GM21723 (cell line): ENCODE data around the gene PLEKHG2.

Source experiments
- ATAC-seq: cut with Tn5 transposase; IDR thresholded peaks from one replicate; pipeline ENCODE4 v1.9.1; 2021; ENCODE audit warnings: mild to moderate bottlenecking, moderate library complexity; ENCODE audit not compliant: unreplicated experiment

PLEKHG2 gene

DNA sequence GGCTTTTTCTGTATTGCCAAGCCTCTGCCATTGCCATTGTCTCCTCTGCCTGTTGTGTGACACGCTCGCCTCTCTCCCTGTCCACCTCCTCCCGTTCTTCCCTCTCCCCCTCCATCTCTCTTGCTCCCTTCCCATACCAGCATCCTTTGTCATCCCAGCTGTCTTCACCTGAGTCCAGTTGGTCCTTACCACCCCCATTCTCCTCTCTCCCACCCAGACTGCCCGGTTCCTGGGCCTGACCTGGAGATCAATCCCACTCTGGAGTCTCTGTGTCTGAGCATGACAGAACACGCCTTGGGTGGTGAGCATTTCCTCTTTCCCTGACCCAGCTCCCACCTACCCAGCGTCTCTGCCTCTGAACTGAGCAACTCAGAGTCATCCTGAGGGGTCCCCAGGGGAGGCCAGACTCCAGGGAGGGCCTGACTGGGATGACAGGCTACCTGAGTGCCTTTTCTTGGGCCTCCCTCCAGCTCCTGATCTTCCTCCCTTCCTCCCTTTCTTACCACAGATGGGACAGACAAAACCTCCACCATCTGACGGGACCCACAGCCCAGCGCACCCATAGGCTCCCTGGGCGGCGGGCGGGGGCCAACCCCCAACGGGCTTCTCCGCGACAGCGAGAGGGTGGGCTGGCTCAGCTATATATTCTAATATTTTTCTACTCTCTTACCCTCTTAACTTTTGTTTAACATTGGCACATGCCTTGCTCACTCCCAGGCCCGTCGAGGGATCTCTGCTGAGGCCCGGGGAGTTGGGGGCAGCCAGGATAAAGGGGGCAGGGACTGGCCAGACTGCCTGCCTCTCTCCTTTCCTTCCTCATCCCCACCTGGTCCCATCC, 29.3 kb upstream of the PLEKHG2 start:
- ATAC-seq, result no peak

DNA sequence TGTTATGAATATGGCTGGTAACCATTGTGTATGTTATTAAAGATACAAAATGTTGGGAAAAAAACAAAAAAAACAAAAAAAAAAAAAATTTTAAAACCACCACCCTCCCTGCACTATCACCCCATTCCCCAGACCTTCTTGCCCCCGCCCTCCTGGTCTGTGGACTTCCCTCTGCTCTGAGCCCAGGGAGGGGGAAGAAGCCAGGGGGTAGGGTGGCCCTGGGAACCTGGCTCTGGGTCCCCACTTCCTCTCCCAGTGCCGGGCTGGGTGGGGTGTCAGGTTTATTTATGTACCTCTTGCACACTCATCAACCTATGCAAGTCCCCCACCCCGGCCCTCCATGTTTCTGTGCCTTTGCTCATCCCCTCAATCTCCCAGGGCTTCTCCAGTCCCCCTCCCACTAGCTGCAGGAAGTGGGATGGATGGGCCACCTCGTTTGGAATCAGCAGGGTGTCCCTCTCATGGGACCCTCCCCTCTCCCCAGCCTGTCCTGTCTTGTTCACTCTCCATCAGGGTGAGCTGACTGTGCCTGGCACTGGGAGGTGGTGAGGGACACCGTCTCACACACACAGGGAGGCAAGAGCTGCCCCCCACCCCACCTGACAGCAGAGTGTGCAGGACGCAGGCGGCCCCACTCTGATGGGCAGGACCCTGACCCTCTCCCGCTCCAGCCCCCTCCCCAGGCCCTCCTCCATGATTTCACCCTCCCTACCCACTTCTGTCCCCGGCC, 27.5 kb upstream of the PLEKHG2 start:
- ATAC-seq, result no peak

DNA sequence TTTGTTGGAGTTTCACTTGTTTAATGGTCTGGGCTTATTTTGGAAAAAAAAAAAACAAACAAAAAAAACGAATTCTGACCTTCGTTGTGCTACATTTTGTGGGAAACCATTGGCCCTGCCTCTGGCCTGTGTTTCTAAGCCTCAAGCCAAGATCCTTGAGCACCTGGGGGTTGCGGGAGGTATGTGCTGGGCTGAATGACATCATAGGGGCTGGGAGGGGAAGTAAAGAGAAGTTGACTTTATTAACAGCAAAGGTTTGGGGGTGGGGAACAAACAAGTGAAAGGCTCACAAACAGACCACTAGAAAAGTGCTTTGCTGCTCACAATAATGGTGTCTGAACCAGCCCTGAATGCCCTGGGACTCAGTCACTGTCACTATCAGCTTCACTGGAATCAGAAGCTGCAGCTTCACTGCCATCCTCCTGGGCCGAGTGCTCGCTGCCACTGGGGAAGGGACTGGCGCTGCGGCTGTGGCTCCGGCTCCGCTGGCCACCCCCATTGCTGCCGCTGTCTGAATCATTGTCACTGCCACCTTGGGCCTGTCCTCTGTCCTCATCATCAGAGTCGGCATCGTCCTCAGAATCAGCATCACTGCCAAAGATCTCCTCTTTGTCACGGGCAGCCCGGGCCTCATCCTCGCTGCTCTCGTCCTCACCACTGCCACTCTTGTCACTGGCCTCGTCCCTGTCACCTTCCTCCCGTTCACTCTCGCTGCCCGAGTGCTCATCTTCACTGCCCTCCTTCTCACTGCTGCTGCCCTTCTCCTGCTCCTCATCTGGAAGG, 26.6 kb upstream of the PLEKHG2 start:
- ATAC-seq, result no peak

DNA sequence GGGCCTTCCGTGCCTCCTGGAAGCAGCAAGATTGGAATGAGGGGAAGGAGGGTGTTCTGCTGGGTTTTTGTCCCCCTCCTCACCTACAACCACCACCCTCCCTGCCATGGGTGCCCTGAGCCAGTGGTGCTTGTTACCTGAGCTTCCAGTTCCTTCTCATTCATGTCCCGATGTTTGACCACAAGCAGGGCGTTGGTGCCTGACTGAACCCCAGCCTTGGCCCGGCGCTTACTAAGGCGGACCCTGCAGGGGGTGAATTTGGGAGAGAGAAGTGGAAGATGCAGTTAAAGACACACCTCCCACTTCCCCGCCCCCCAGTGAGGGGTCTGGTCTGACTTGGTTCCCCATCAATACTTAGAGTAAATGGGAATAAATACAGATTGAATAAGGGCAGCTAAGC, 25.9 kb upstream of the PLEKHG2 start:
- ATAC-seq, result no peak

DNA sequence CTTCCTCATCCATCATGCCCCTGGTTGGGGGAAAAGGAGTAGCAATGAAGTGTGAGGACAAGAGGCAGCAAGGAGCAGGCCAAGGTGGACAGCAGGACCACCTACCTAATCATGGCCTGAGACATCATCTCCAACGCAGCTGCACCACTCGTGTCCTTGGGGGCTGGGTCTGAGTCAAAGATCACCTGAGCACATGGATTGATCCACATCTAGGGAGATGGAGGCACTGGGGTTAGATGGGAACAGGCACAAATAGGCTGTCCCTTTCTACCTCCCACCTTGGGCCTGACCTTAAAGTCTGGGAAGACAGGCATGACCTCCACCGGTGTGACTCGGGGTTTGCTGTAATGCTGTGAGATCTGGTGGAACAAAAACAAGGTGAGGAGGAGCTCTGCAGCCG, 23.8 kb upstream of the PLEKHG2 start:
- no peak for ATAC-seq

DNA sequence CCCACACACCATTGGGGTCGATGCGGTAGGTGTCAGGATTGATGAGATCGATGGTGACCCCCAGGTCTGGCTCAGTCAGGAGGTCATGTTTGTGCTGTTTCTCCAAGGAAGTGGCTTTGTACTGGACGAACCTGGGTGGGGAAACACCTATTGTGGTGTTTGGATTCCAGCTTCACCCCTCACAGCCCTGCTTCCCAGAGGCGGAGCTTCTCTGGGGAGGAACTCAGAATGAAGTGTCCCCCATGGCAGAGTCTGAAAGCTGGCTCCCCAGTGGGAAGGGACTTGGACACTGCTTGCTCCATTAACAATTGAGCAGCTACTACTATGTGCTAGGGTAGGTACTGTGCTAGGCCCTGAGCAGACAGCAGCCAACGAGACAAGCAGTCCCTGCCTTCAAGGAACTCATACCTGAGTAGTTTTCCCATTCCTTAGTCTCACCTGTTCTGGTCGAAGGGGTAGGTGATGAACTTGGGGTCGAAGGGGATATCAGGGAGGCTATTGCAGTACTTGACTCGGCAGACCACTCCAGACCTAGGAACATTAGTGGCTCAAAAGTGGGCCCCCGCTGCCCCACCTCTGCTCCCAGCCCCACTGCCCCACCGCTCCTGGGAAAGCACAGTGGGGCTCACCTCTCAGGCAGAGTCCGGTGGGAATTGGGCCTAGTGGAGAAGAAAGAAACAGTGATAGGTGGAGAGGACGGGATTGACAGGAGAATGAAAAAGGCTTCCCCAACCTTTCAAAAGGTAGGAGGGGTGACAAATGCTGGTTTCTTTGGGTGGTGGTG, 22.6 kb upstream of the PLEKHG2 start:
- ATAC-seq, result no peak

DNA sequence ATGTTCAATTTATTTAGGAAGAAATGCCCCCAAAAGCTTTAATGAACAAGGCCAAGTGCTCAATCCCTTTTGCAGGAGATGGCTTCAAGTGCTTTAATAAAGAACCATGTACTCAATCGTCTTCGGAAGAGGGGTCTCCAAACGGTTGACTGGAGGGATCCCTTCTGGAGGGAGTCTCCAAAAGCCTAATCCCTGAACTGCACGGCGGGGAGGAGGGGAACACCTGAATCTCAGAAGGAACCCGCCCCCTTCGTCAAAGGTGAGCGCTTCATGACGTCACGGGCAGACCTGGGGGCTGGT, 22.1 kb upstream of the PLEKHG2 start:
- no peak for ATAC-seq

DNA sequence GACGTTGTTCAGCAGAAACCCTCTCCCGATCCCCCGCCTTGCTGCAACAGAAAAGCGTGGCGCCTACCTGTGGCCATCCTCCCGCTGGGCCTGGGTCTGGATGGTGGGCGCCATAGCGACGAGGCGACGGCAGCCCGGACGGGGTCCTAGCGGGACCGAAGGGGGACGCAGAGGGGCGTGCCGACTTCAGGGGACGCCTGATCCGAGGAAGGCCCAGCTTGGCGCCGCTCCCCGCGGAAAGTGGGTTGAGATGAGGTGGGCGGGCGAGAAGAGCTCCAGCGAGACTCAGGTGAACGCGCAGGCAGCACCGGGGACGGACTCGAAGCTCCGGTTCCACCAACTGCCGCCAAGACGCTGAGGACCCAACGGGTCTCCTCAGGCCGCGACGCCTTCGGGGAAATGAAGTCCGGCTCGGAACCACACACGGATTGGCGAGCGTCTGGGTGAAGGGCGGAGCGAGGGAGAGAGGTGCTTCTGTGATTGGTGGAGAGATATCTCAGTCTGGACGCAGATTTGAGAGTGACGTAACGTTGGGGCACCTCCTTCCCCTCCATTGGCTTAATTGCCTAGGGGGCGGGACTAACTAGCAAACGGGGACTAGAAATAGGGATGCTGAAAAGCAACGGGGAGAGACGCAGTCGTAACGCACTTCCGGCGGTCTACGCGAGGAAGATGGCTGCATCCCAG, 21.6 kb upstream of the PLEKHG2 start, which contains the start of the genes MED29 and PAF1:
Gene MED29, plus strand, starts transcription at position 628 of the 687 bp plus-strand sequence. Its CDS starts 45 bp downstream, at position 673.
Gene PAF1, minus strand, starts transcription at position 356 of the 687 bp plus-strand sequence. Its CDS starts 242 bp downstream, at position 114.
- peak; percentile 83 for ATAC-seq

DNA sequence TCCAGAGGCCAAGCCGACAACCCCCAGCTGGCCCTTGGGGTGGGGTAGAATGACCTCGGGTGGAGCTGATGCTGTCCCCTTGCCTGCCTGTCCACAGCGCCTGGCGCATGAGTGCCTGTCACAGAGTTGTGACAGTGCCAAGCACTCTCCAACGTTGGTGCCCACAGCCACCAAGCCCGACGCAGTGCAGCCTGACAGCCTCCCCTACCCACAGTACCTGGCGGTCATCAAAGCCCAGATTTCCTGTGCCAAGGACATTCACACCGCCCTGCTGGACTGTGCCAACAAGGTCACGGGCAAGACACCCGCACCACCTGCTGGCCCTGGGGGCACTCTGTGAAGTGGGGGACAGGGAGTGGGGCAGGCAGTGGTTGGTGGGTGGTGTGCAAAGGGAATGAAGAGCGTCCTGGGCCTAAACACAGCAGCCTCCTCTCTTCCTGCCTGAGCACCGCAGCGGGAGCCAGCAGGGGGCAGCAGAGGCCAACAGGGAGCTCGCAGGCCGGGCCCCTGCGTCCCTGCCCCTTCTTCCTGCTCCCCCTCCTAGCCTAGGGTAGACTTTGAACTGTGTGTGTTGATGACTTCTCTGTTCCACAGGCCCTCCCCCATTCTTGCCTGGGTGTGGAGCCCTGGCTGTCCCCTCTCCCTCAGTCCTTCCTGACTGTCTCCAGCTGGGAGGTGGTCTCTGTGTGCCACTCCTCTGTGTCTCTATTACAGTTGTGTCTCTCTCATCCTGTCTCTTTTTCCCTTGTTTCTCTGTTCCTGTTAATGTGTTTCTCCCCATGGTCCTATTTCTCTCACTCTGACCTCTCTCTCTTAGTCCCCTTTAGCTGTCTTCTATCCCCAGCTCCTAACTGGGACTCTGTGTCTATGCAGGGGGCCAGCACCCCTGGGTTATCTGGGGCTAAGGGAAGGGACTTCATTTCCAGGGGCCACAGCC, 14.8 kb upstream of the PLEKHG2 start:
- peak; percentile 44 for ATAC-seq

DNA sequence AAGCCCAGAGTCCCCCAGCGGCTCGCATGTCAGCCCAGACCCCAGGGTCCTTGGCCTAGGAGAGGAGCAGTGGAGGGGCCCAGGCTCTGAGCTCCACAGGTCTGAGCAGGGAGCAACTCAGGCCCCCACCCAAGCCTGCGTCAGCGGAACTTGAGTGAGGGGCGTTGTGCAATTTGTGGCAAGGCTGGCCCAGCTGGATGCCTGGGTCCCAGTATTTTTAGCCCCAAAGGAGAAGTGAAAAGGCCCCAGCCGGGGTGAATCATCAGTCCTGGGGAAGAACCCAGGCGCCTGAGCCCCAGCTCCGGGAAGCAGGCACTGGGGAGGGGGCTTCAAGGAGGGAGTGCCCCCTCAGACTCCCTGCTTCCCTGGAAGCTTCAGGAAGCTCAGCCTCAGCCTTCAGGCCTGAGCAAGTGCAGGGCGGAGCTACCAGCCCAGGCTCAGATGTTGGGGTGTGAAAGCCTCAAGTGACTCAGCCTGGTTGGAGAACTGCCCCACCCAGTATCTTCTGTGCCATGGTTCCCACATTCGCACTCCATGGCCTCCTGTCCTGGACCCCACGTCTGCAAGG, 14.1 kb upstream of the PLEKHG2 start:
- ATAC-seq, result no peak

DNA sequence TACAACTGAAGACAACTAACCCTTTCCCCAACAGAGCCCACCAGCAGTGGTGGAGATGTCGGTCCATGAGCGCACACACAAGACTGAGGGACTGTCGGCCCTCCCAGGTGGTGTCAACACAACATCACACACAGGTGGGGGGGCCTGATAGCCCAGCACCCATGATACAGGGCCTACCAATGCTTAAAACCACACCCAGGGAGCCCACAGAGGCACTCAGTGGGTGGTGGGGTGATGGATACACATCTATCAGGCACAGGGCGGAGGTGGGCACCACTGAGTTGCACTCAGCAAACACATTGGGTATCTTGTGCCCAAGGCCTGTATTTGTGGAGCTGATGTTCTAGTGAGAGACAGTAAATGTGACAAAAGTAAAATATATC, 12.8 kb upstream of the PLEKHG2 start:
- no peak for ATAC-seq

DNA sequence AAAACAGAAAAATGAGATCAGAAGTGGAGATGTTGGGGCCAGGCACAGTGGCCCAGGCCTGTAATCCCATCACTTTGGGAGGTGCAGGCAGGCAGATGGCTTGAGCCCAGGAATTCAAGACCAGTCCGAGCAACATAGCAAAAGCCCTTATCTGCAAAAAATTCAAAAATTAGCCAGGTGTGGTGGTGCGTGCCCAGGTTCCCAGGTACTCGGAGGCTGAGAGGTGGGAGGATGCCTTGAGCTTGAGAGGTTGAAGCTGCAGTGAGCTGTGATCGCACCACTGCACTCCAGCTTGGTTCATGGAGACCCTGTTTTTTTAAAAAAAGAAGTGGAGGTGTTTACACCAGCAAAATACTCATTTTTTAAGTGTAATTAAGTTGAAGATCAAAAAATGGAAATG, 12.4 kb upstream of the PLEKHG2 start:
- no peak for ATAC-seq

DNA sequence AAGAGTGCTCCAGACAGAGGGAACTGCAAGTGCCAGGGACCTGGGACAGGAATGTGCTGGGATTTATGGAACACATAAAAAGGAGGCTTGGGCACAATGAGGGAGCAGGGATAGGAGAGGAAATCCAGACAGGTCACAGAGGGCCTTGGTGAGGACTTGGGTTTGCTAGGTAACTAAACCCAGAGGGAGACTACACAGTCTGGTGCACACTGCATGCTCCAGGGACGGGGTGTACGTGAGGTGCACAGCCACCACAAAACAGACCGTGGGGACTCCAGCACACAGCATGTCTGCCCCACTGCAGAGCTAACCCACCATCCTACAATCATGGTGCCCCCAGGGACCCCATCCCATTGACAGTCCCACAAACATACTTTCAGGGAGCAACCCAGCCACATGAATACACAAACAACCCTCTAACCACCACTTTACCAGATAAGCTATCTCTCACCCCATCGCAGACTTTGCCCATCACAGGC, 11.4 kb upstream of the PLEKHG2 start:
- no peak for ATAC-seq

DNA sequence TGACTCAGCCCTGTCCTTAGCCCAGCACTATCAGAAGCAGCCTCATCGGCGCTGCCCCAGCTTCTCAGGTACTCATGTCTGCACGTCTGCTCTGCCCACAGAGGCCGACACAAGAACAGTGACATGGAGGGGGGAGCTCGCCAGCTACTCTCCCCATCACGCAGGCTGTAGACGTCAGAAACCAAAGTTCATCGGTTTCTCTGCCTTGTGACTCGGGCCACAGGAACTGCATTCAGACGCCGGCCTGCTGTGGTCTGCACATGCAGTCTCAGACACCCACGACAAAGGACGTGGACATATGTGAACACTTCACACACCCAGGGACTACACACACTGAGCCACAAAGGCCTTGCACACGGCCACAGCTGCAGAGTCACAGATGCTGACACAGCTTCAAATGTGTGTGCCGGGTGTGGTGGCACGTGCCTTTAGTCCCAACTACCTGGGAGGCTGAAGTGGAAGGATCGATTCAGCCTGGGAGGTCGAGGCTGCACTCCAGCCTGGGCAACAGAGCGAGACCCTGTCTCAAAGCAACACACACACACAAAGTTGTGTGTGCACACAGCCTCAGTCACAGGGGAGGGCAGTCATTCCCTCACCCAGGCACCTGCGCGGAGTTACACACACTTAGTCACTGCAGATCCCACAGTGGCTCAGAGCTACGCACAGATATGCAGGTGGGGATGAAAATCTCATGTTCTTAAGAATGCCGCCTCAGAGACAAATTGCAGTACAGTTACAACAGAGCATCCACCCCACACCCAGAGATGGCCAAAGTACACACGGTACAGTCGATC, 10.7 kb upstream of the PLEKHG2 start:
- no peak for ATAC-seq

DNA sequence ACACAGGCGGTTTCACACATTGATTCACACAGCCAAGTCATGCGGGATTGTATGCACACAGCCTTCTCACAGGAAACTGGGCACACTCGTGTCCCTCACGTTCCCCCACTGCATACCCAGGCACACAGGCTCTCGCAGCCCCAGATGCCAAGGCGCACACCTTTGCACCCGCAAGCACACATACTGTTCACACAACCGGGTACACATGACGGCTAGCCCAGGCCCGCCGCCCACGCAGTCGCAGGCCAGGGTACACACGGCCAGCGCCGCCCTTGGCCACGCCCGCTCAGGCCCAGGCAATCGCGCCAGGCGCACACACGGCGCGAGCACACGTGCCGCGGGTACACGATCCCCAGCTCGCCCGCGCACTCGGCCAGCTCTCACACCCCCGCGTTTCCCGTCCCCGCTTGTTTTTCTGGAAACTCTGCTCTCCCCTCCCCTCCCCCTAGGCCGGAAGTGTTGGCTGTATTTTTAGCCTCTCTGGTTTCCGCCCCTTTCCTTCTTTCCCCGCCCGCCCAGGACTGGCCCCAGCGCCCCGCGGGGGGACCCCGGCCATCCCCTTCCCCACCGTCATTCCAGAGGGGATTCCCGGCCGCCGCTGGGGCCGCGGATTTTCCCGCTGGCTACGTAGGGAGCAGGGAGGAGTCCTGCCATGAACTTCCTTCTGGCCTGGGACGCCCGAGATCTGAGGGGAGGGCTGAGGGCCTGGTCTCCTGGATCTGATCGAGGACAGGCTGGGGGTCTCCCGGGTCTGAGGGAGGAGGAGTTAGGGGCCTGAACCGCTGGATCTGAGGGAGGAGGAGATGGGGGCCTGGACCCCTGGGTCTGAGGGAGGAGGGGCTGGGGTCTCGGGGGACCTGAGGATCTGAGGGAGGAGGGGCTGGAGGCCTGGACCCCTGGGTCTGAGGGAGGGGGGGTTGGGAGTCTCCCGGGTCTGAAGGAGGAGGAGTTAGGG, 9.8 kb upstream of the PLEKHG2 start:
- no peak for ATAC-seq
